DOHH2 (cell line): Measurements from ENCODE around the gene NFRKB.

Experiments used
- H3F3A ChIP-seq: fragments of 200-600 bp; sonication (generic), shearing (Covaris generic); 2 replicates; pipeline ENCODE4 v1.6.0; 2016; ENCODE audit warnings: antibody characterized with exemption, mild to moderate bottlenecking; ENCODE audit not compliant: control insufficient read depth, insufficient read depth
- H3K27ac ChIP-seq: fragments of 200-600 bp; sonication (generic); 2 replicates; pipeline ENCODE4 v1.5.1; 2014; ENCODE audit warnings: low read depth, mild to moderate bottlenecking, low read length, moderate library complexity
- H3K27me3 ChIP-seq: fragments of 200-600 bp; sonication (generic); 2 replicates; pipeline ENCODE4 v1.6.1; 2014; ENCODE audit warnings: mild to moderate bottlenecking, low read length, mixed read lengths; ENCODE audit not compliant: control insufficient read depth
- H3K36me3 ChIP-seq: fragments of 200-600 bp; sonication (generic); 2 replicates; pipeline ENCODE4 v1.6.1; 2014; ENCODE audit warnings: mild to moderate bottlenecking, low read length, moderate library complexity, mixed read lengths; ENCODE audit not compliant: control insufficient read depth
- H3K4me1 ChIP-seq: fragments of 200-600 bp; sonication (generic); 2 replicates; pipeline ENCODE4 v1.6.1; 2014; ENCODE audit warnings: mild to moderate bottlenecking, low read length, mixed read lengths; ENCODE audit not compliant: control insufficient read depth
- H3K4me2 ChIP-seq: fragments of 200-600 bp; sonication (generic); 2 replicates; pipeline ENCODE4 v1.6.0; 2014; ENCODE audit warnings: mild to moderate bottlenecking, low read length, moderate library complexity
- H3K4me3 ChIP-seq: fragments of 200-600 bp; sonication (generic); 2 replicates; pipeline ENCODE4 v1.5.1; 2014; ENCODE audit warnings: mild to moderate bottlenecking, low read length, mixed read lengths
- H3K79me2 ChIP-seq: fragments of 200-600 bp; sonication (generic); 2 replicates; pipeline ENCODE4 v1.6.1; 2014; ENCODE audit warnings: mild to moderate bottlenecking, low read length, mixed read lengths; ENCODE audit not compliant: control insufficient read depth
- H3K9me2 ChIP-seq: fragments of 200-600 bp; sonication (generic); replicated peaks from 2 replicates; pipeline ENCODE4 v1.6.1; 2014; ENCODE audit warnings: mild to moderate bottlenecking, low read length, mixed read lengths; ENCODE audit not compliant: control insufficient read depth
- H3K9me3 ChIP-seq: fragments of 200-600 bp; sonication (generic); 2 replicates; pipeline ENCODE4 v1.6.1; 2014; ENCODE audit warnings: antibody characterized with exemption, low read length, mixed read lengths; ENCODE audit not compliant: control insufficient read depth, insufficient read depth
- H4K20me1 ChIP-seq: fragments of 200-600 bp; sonication (generic); 2 replicates; pipeline ENCODE4 v1.6.0; 2014; ENCODE audit warnings: low read depth, mild to moderate bottlenecking, antibody characterized with exemption, low read length, moderate library complexity; ENCODE audit not compliant: control insufficient read depth, insufficient read depth
- EZH2phosphoT487 ChIP-seq: fragments of 200-600 bp; sonication (generic); IDR thresholded peaks from 2 replicates; pipeline ENCODE4 v1.6.1; 2017; ENCODE audit warnings: borderline replicate concordance, mild to moderate bottlenecking, antibody characterized with exemption, low read length, moderate library complexity, mixed read lengths
- TF ChIP-seq, protein P1 (sequence below): fragments of 200-600 bp; sonication (generic); IDR thresholded peaks from one replicate; pipeline ENCODE4 v1.5.1; 2014; ENCODE audit warnings: antibody characterized with exemption, mild to moderate bottlenecking, low read depth, low read length; ENCODE audit not compliant: poor library complexity, severe bottlenecking

NFRKB gene

DNA sequence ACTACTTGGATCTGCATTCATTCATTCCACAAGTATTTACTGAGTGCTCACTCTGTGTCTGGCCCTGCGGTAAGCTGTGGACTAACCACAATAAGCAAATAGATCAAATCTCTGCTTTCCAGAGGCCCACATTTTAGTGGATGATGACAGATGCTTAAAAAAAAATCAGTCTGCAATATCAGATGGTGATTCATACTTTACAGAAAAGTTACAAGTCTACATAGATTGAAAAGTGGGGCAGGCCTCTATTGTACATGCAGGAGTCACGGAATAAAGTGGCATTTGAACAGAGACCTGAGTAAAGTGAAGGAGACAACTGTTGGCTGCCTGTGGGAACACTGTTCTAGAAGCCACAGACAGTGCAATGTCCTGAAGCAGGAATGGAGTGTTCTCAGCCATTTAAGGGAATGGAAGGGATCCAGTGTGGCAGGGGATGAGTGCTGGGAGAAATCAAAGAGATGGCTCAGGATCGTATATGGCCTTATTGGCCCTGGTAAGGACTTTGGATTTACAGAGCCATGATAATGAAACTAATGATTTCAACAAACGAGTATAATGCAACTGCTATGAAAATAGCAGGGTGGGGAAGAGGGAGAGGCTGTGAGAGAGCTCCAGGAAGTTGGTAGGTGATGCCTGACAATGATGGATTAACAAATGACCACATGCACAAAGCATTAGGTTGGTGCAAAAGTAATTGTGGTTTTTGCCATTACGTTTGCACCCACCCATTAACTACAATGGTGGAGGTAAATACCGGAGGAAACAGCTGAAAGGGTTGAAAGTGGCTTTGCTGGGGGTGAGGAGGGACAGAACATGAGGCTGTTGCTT lies 48.7 kb downstream of the NFRKB start:
- Histone ChIP-seq H3K79me2 (no peaks in the 10 kb centered on the region), H3K27me3 (no peaks in the 10 kb centered on the region), H3K4me1 (no peaks in the 10 kb centered on the region), H3K27ac (no peak overlapping the region), H3K9me3 (no peaks in the 10 kb centered on the region), H3F3A (no peaks in the 10 kb centered on the region), H3K9me2 (no peaks in the 10 kb centered on the region), H4K20me1 (no peaks in the 10 kb centered on the region), H3K4me3 (no peak overlapping the region), H3K36me3 (no peaks in the 10 kb centered on the region), H3K4me2 (no peak overlapping the region)
- TF ChIP-seq, protein P1, sequence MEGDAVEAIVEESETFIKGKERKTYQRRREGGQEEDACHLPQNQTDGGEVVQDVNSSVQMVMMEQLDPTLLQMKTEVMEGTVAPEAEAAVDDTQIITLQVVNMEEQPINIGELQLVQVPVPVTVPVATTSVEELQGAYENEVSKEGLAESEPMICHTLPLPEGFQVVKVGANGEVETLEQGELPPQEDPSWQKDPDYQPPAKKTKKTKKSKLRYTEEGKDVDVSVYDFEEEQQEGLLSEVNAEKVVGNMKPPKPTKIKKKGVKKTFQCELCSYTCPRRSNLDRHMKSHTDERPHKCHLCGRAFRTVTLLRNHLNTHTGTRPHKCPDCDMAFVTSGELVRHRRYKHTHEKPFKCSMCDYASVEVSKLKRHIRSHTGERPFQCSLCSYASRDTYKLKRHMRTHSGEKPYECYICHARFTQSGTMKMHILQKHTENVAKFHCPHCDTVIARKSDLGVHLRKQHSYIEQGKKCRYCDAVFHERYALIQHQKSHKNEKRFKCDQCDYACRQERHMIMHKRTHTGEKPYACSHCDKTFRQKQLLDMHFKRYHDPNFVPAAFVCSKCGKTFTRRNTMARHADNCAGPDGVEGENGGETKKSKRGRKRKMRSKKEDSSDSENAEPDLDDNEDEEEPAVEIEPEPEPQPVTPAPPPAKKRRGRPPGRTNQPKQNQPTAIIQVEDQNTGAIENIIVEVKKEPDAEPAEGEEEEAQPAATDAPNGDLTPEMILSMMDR: no peak
- TF ChIP-seq EZH2phosphoT487: no peak
